SKM-1 treated with dmso at 0.1 percent for 144 hours (cell line): ENCODE measurements around the gene PDXP.
"Not testable (repeated sequence)": the region's sequence is repeated elsewhere in the genome, so short reads cannot be mapped to it uniquely, and the experiment has no call there.

ENCODE experiments used
- DNase-seq: peaks from one replicate; lab custom pipeline; 2025; ENCODE audit not compliant: unreplicated experiment; lab: John Stamatoyannopoulos, UW

The PDXP gene

DNA sequence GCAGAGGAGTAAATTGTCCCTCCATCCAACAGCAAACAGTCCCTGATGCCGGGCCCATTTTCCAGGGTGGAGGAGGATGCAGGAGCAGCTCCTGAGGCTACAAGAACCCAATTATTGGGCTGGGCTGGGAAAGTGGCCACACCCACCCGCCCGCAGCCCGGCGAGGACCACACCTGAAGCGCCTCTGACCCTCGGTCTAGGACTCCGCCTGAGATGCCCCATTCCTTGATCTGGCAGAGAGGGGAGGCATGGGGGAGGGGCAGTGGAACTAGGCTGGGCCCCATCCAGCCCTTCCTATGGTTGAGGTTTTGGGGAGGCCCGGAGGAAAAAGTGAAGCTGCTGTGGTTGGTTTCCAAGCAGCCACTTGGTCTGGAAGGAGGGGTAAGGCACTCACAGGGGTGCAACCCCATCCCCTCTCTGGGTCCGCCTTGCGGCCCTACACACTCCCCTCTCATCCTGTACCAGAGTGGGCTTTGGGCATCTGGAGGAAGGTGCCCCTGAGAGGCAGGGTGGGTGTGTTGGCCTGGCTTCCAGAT, 14.5 kb downstream of the PDXP start:
- DNase-seq, result no peak

DNA sequence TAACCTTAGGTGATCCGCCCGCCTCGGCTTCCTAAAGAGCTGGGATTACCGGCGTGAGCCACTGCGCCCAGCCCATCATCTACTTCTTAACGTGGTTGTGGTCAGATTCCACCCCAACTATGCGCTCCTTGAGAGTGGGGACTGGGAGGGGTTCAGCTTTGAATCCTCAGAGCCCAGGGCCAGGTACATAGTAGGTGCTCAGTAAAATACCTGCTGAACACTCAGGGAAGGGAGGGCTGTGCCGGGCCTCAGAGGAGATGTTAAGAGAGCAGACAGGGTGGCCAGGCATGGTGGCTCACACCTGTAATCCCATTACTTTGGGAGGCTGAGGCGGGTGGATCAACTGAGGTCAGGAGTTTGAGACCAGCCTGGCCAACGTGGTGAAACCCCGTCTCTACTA, 15.7 kb downstream of the PDXP start:
- no peak for DNase-seq

DNA sequence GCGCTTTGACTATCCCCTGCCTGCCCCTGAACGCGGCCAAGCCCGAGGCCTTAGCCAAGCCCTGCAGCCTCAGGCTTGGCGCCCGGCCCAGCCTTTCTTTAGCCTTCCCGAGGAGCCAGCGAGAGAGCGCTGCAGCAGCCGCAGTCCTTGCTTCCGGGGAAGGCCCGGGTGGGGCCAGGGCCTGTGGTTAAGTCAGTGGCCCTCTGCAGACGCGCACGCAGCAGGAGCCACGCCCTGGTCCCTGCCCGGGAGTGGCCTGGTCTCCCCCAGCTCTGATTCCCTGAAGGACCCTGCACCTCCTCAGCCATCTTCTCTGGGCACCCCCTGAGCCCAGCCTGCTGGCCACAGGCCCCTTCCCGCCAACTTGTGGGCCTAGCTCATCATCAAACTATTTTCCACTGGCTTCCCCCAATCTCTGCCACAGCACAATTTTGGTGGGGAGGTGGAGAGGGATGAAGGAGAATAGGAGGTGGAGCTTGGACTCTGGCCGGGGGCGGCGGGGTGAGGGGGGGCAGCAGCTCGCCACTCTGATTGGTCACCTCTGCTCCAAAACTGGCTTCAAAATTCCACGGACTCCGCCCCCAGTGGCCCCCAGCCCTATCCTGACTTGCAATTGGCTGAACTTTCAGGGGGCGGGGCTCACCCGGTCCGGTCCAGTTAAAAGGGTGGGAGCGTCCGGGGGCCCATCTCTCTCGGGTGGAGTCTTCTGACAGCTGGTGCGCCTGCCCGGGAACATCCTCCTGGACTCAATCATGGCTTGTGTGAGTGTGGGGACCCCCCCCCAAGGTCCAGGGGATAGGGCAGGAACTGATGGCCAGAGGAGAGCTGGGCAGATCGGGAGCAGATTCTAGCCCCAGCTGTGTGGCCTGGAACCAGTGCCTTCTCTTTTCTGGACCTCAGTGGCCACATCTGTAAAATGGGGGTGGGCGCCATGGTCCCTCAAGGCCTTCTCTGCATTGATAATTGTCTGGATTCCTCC, 16.7 kb downstream of the PDXP start, which contains the start of gene LGALS1:
Gene LGALS1 (plus strand): TSS at position 686 of the 979 bp plus-strand sequence. CDS start 67 bp downstream, at position 753.
- DNase-seq, result peak; percentile 60

DNA sequence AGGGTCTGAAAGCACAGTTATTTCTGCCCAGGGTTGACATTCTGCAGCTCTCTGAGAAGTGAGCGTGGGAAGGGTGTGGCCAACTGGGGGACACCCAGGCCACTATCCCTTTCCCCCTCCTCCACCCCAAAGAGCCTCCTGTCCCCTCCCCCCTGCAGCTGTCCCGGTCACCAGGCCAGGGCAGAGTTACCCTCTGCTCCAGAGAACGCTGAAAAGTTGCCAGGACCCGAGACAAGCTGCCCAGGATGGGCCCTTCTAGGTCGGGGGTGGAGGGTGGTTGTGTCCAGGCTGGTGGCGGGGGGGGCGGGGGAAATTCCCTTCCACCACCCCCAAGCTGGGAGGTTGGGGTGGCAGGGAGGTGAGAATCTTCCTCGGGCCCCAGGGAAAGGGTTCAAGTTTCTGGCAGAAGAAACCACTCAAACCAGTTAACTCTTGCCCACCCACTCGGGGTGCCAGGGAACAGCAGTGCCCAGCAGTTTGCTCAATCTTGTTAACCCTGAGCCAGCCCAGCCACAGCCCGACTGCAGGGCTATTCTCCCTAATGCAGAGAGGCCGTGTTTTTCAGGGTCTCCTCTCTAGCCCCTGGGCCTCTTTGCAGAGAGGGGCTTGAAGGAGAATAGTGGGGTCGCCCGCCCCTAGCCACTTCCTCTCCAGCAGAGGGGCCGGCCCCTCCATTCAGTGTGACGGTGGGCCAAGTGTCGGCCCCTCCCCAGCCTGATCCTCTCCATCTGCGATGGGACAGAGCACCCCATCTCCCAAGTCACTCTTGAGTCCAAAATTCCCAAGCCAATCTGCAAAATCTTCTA, 17.6 kb downstream of the PDXP start:
- DNase-seq, result no peak

DNA sequence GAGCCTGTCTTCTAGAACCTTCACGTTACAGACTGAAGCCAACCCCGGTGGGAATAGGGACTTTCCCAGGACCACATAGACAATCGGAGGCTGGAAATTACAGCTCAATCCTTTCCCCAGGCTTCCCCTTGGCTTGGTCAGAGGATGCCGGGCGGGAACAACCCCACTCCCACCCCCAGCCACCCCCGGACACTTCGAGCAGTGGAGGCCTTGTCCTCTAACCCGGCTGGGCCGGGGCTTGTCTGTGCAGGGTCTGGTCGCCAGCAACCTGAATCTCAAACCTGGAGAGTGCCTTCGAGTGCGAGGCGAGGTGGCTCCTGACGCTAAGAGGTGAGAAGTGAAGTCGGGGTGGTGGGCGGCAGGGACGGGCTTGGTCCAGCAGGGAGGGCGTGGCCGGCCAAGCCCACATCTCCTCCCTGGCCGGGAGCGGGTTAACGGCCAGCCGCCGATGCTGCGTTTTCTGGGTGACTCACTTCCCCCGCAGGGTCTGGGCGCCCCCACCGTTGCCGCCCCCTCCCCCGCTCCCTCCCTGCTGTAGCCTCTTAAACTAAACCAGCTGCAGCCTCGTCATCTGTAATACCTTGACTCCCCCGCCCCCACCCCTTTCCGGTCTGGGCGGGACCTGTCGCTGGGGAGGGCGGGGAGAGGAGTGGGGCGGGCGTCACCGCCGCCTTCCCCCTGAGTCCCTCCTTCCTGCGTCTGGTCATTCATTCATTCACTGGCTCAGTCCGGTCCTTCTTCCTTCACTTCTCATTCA, 18.4 kb downstream of the PDXP start:
- DNase-seq, result peak; percentile 87

DNA sequence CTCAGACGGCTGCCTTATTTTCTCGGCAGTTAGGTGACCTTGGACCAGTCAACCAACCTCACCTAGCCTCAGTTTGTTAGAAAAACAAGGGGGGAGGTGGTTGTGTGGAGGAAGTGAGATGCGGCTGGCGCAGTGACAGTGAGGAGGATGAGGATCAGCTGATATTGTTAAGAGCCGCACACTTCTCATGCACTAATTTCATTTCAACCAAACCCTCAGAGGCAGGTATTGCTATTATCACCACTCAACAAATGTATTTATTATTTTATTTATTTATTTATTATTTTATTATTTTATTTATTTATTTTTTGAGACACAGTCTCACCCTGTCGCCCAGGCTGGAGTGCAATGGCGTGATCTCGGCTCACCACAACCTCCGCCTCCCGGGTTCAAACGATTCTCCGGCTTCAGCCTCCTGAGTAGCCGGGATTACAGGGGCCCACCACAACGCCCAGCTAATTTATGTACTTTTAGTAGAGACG, 19.0 kb downstream of the PDXP start:
- no peak for DNase-seq

DNA sequence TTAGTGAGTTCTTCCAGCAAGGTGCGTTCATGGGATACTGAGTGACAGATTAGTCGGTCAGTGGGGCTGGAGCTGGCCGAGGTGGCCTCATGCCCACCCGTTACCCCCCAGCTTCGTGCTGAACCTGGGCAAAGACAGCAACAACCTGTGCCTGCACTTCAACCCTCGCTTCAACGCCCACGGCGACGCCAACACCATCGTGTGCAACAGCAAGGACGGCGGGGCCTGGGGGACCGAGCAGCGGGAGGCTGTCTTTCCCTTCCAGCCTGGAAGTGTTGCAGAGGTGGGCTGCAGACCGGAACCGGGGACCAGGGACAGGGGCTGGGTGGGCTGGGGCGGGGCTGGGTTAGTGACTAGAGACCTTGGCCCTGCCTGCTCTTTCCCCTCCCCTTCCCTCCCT, 19.8 kb downstream of the PDXP start:
- no peak for DNase-seq

DNA sequence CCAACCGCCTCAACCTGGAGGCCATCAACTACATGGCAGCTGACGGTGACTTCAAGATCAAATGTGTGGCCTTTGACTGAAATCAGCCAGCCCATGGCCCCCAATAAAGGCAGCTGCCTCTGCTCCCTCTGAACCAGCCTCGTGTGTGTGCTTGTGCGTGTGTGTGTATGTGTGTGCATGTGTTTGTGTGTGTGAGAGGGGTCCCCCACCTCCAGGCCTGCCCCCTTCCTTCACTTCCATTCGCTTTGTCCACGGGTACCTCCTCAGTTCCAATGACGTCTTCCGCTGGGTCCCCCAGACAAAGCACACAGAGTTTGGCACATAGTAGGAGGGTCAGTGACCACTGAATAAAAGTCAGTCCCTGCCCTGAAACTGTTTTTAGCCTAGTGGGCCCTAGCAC, 21.1 kb downstream of the PDXP start:
- no peak for DNase-seq

DNA sequence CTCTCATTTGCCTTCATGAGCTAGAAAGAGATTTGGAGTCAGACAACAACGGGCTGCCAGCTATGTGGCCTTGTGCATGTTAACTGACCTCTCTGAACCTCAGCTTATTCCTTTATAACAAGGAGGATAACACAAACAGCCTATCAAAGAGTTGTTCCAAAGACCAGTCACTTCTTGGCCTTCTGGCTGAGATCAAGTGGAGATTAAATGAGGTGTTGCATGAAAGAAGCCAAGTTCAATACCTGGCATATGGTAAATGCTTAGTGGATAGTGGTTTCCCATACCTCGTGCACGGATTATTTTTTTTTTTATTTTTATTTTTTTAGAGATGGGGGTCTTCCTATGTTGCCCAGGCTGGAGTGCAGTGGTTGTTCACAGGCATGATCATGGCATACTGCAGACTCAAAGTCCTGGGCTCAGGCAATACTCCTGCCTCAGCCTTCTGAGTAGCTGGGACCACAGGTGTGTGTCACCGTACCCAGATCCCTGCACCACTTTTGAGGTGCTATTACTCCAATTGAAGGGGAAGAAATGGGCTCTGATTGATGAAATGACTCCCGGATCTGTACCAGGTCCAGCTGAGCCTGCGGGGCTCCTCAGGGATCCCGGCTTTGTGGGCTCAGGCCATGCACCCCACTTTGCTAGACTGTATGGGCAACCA, 21.8 kb downstream of the PDXP start:
- no peak for DNase-seq

DNA sequence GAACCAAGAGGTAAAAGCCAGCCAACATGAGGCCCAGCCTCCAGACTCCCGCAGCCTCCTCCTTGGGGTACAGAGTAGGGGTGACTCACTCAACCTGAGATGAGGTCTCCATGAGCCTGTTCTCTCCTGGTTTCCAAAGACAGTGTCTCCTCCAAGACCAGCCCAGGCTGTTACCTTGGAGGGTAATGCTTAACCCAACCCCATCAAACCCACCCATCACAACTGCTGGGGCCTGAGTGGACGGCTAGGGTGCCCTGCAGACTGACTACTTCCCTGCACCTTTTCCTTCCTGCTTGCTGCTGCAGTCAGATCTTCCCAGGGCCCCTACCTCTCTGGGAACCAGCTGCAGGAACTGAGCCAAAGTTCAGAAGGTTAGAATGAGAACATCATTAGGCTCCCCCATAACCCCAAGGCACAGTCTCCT, 22.5 kb downstream of the PDXP start:
- DNase-seq, result peak; percentile 5

DNA sequence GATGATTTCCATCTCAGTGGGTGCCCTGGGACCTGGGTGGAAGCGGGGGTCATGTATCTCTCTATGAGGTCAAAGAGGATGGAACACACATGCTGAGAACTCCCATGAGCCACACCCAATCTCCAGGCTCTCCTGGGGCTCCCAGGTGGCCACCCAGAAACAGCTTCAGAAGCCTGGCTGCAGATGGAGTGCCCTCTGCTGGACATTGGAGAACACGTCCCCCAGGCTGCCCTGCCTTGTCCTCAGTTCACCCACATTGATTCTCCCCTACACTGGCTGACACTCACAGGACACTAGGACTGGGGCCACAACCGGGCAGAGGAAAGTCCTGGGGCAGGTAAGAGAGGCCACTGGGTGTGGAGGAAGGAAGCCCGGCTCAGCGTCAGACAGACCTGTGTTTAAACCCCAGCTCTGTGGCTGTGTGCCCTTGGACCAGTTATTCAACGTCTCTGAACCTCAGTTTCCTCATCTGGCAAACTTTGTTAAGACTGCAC, 23.1 kb downstream of the PDXP start:
- DNase-seq, result peak; percentile 88

DNA sequence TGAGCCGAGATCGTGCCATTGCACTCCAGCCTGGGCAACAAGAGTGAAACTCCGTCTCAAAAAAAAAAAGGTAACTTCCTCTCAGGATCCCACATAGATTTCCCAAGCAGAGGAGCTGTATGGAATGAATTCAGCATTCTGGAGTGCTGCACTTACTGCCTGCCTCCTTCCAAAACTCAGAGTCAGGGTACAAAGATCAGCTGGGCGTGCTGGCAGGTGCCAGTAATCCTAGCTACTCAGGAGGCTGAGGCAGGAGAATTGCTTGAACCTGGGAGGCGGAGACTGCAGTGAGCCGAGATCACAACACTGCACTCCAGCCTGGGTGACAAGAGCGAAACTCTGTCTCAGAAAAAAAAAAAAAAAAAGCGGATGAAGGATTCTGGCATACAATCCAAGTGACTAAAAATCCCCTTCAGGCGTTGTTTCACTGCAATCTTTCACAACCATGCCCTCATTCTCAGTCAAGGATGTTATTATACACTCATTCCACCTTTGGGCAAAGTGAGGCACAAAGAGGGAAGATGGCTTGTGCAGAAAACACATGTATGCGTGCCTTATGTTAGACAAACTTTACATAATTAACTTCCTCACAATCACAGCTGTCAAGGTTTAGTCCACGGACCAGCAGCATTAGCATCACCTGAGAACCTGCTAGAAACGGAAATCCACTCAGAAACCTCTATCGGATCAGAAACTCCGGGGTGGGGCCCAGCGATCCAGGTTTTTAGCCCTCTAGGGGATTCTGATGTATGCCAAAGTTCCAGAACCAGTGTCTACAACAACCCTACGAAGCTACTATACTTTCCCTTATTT, 26.5 kb downstream of the PDXP start:
- no peak for DNase-seq

DNA sequence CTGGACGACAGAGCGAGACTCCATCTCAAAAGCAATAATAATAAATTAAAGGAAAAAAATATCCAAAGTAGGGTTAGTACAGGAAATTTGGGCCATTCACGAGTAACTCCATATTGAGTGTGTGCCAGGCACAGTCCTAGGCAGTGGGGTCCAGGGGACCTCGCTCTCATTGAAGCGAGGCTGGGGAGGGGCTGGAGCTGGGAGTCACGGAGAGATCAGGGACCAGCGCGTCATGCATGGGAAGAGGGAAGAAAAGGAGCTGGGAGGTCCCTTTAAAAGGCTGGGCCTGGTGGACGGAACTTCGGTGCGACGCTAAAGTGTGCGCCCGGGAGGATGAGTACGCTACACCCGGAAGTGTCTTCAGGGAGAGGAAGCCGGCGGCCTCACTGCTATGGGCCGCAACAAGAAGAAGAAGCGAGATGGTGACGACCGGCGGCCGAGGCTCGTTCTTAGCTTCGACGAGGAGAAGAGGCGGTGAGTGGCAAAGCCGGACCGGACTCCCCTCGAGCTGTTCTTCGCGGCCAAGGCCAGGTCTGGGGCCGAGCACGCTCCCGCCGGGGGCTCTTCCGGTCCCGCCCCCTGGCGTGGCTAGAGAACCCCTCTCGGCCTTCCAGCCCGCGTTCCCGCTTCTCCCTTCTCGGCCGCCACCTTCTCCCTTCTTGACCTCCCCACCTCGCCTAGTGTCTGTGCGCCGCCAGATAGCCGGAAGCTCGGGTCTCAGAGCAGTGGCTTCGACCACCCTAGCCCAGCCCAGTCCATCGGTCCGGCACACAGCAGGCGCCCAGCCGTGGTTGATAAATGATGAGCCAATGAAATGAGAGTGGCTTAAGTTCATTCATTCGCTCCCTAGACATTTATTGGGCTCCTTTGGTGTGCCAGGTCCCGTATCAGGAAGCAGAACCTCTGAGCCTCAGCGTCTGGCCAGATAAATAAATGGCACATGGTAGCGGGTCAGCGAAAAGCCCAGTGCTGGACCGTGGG, 27.8 kb downstream of the PDXP start, which contains the start of gene NOL12:
Gene NOL12 (plus strand): TSS at position 342 of the 981 bp plus-strand sequence. CDS start 50 bp downstream, at position 392.
- peak; percentile 89 for DNase-seq

DNA sequence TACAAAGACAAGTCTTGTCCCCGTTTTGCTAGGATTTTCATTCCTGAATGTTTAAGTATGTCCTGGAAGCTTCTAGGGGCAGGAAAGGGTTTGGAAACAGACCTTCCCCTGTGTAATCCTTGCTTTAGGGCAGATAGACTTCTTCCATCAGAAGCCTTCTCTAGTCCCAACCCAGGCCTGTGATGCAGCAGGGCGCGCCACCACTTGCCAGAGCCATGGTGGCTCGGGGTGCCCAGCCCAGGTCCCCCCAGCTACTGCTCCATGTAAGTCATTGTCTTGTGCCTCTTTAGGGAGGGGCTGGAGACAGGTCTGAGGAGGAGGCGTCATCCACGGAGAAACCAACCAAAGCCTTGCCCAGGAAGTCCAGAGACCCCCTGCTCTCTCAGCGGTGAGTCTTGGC, 31.9 kb downstream of the PDXP start:
- no peak for DNase-seq

DNA sequence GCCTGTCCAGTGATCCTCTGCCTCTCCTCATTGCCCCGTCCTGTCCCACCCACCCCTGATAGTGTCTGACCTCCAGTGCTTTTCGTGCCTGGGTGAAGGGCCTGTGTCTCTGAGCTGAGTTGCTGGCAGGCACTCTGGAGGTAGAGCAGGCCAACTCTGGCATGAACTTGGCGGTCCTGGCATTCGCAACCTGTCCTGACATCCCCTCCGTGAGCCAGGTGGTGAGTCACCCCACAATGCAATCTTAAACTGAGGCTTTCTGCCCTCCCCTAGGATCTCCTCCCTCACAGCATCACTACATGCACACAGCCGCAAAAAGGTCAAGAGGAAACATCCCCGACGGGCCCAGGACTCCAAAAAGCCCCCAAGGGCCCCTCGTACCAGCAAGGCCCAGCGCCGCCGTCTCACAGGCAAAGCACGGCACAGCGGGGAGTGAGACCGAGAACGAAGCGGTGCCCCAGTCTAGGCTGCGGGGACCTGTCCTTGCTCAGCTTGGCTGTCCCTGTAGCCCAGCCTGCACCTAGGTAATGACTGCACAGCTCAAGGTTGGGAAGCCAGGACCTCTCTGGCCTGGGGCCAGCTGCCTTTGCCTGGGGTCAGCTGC, 32.5 kb downstream of the PDXP start:
- DNase-seq, result no peak

DNA sequence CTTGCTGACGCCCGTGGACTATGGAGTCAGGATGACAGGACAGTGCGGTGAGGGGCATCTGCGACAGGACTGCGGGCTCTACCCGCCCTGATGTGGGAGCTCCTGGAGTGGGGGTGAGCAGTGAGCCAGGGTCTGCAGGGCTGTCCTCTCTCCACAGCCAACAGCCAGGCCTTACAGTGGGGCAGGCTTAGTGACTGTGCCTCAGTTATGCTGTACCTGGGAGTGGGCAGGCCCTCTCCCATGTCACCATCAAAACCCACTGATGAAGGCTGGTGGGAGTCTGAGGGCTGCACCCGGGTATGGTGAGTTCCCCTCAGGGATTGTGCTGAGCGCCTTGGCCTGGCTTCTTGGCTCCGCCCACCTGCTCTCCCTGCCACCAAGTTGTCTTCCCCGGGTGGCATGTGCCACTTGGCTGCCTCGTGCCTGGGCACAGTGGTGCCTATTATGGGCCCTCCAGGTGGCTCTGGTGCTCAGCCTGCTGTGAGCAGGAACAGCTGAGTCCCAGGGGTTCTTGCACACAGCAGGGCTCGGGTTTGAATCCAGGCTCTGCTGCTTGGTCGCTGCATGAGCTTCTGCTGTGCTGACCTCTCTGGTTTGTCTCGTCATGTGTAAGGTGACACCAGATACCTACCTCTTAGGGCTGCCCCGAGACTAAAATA, 34.2 kb downstream of the PDXP start:
- DNase-seq, result no peak

DNA sequence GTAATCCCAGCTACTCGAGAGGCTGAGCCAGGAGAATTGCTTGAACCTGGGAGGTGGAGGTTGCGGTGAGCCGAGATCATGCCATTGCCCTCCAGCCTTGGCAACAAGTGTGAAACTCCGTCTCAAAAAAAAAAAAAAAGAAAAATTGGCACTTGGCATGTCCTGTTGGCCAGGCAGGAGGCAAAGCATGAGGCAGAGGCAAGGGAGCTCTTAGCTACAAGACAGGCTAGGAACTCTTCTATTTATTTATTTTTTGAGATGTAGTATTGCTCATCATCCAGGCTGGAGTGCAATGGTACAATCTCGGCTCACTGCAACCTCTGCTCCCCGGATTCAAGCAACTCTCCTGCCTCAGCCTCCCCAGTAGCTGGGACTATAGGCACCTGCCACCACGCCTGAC, 35.6 kb downstream of the PDXP start:
- not testable (repeated sequence) for DNase-seq
